NT2/D1 (cell line): ENCODE results near the gene FBXO17.

Experiments
- SUZ12 ChIP-seq: IDR thresholded peaks from 2 replicates; pipeline ENCODE4 v1.6.1; 2011; ENCODE audit not compliant: insufficient read length, insufficient read depth; ENCODE audit errors: extremely low read depth
- YY1 ChIP-seq: IDR thresholded peaks from 2 replicates; pipeline ENCODE4 v1.6.1; 2011; ENCODE audit not compliant: insufficient read length, insufficient read depth
- ZNF274 ChIP-seq: IDR thresholded peaks from 2 replicates; pipeline ENCODE4 v1.6.1; 2011; ENCODE audit warnings: mild to moderate bottlenecking, low read depth, low read length

DNA sequence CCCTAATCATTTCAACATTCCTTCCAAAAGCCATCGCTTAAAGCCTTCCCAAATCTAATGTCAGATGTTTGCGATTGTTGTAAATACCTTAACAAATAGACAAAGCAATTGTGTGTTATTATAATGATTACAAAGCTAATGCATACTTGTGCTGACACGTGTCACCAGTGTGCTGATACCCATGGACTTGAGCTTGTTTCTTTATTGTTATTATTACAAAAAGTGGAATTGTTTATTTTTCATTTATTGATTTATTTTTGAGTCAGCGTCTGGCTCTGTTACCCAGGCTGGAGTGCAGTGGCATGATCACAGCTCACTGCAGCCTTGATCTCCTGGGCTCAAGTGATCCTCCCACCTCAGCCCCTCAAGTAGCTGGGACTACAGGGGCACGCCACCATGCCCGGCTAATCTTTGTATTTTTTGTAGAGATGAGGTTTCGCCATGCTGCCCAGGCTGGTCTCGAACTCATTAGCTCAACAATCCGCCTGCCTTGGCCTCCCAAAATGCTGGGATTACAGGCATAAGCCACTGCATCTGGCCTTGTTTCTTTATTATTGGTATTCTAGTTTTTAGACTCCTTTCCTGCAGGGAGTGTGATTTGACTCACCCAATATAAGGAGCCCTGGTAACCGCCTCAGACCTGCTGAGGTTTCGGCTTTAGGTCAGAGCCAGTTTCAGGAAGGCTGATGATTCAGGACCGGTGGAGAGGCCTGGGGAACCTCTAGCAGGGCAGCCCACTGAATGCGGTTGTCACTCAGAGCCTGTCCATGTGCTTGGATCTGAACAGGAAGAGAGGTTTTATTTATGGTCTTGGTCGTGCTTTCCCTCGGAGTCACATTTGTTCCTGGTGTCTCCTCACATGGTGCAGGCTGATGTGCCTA, 2.1 kb upstream of the FBXO17 start:
- TF ChIP-seq ZNF274 (no peak), YY1 (no peak), SUZ12 (no peak)
